Glutamatergic neuron (in vitro differentiated cells): ENCODE results near the gene SASS6. TPM values are rescaled to one million over a fixed set of nuclear protein-coding genes. Genes with fewer than 3 reads are reported as not detected.

Experiments used
- DNase-seq: peaks from one replicate; pipeline ENCODE4 v3.0.0; 2022
- H3K27ac Mint-ChIP-seq: one replicate; pipeline ENCODE4 v1.8.0; 2020; ENCODE audit warnings: mild to moderate bottlenecking, mixed read lengths, inconsistent platforms; ENCODE audit not compliant: unreplicated experiment
- H3K27me3 Mint-ChIP-seq: one replicate; pipeline ENCODE4 v1.8.0; 2020; ENCODE audit warnings: mild to moderate bottlenecking, moderate library complexity, mixed read lengths, inconsistent platforms; ENCODE audit not compliant: unreplicated experiment
- H3K36me3 Mint-ChIP-seq: one replicate; pipeline ENCODE4 v1.8.0; 2020; ENCODE audit warnings: mild to moderate bottlenecking, mixed read lengths, inconsistent platforms; ENCODE audit not compliant: unreplicated experiment
- H3K4me1 Mint-ChIP-seq: one replicate; pipeline ENCODE4 v1.8.0; 2020; ENCODE audit warnings: mild to moderate bottlenecking, low read depth, mixed read lengths, inconsistent platforms; ENCODE audit not compliant: unreplicated experiment
- H3K4me3 Mint-ChIP-seq: one replicate; pipeline ENCODE4 v1.8.0; 2020; ENCODE audit warnings: mild to moderate bottlenecking, mixed read lengths, inconsistent platforms; ENCODE audit not compliant: unreplicated experiment
- H3K9me3 Mint-ChIP-seq: one replicate; pipeline ENCODE4 v1.8.0; 2020; ENCODE audit warnings: mild to moderate bottlenecking, moderate library complexity, mixed read lengths, inconsistent platforms; ENCODE audit not compliant: unreplicated experiment
- CTCF ChIP-seq: fragments of 200-600 bp; sonication (generic); IDR thresholded peaks from one replicate; pipeline ENCODE4 v1.5.0; 2021; ENCODE audit not compliant: partially characterized antibody, unreplicated experiment
- total RNA-seq: library from RNA; stranded (reverse); fragmentation: NEBNext Ultra II Directional; extraction: Animal tissue kit (Norgen Biotek cat#: 25700); gene quantifications from one replicate; pipeline ENCODE4 v1.2.1, GENCODE V29; 2021; ENCODE audit not compliant: unreplicated experiment

Gene SASS6
- total RNA-seq, 1 donor from 2014 or later, result 4.0 TPM

- Mint-ChIP-seq H3K4me1 (peaks cover 2% of the 10 kb centered on the region), H3K9me3 (no peaks in the 10 kb centered on the region), H3K27me3 (no peaks in the 10 kb centered on the region), H3K27ac (no peak overlapping the region), H3K36me3 (no peaks in the 10 kb centered on the region), H3K4me3 (no peak overlapping the region)
- TF ChIP-seq CTCF, result no peak
- DNase-seq, result no peak
Measured at GRCh38 chr1:100164702-100165101, 32.0 kb upstream of the SASS6 start.

GRCh38 chr1:100164216-100164615 is 31.5 kb upstream of the SASS6 start:
- H3K4me1 Mint-ChIP-seq, result peaks cover 2% of the 10 kb centered on the region
- TF ChIP-seq CTCF, result no peak
- no peaks in the 10 kb centered on the region for H3K27me3 Mint-ChIP-seq
- peak overlapping the region; percentile 61 for H3K4me3 Mint-ChIP-seq
- DNase-seq, result no peak
- peak overlapping the region; percentile 88 for H3K27ac Mint-ChIP-seq
- H3K9me3 Mint-ChIP-seq, result no peaks in the 10 kb centered on the region
- H3K36me3 Mint-ChIP-seq, result no peaks in the 10 kb centered on the region

- Mint-ChIP-seq H3K36me3 (no peaks in the 10 kb centered on the region), H3K4me3 (no peak overlapping the region)
Measured at GRCh38 chr1:100162881-100163280, 30.2 kb upstream of the SASS6 start.

GRCh38 chr1:100152271-100152670 is 19.5 kb upstream of the SASS6 start:
- no peaks in the 10 kb centered on the region for H3K27me3 Mint-ChIP-seq

More at GRCh38 chr1:100162881-100163280, 30.2 kb upstream of the SASS6 start:
- no peaks in the 10 kb centered on the region for H3K27me3 Mint-ChIP-seq
- H3K4me1 Mint-ChIP-seq, result peaks cover 2% of the 10 kb centered on the region
- no peak for TF ChIP-seq CTCF
- no peak for DNase-seq
- no peaks in the 10 kb centered on the region for H3K9me3 Mint-ChIP-seq
- no peak overlapping the region for H3K27ac Mint-ChIP-seq

GRCh38 chr1:100151679-100152078 is 18.9 kb upstream of the SASS6 start:
- Mint-ChIP-seq H3K27me3 (no peaks in the 10 kb centered on the region), H3K9me3 (no peaks in the 10 kb centered on the region), H3K4me1 (no peaks in the 10 kb centered on the region), H3K36me3 (no peaks in the 10 kb centered on the region), H3K27ac (no peak overlapping the region), H3K4me3 (no peak overlapping the region)
- TF ChIP-seq CTCF, result no peak
- DNase-seq, result no peak

More at GRCh38 chr1:100152271-100152670, 19.5 kb upstream of the SASS6 start:
- Mint-ChIP-seq H3K4me1 (no peaks in the 10 kb centered on the region), H3K36me3 (no peaks in the 10 kb centered on the region), H3K9me3 (no peaks in the 10 kb centered on the region), H3K4me3 (no peak overlapping the region), H3K27ac (no peak overlapping the region)
- TF ChIP-seq CTCF, result no peak
- no peak for DNase-seq
